ENCODE results near the gene HAPLN3. TPM values are rescaled to one million over a fixed set of nuclear protein-coding genes. Genes with fewer than 3 reads are reported as not detected.

HAPLN3 gene
- total and polyA plus RNA-seq, 2 of the 4 experiments (the other 2 are of a cell fraction), result 5.9 to 28.6 TPM

DNA sequence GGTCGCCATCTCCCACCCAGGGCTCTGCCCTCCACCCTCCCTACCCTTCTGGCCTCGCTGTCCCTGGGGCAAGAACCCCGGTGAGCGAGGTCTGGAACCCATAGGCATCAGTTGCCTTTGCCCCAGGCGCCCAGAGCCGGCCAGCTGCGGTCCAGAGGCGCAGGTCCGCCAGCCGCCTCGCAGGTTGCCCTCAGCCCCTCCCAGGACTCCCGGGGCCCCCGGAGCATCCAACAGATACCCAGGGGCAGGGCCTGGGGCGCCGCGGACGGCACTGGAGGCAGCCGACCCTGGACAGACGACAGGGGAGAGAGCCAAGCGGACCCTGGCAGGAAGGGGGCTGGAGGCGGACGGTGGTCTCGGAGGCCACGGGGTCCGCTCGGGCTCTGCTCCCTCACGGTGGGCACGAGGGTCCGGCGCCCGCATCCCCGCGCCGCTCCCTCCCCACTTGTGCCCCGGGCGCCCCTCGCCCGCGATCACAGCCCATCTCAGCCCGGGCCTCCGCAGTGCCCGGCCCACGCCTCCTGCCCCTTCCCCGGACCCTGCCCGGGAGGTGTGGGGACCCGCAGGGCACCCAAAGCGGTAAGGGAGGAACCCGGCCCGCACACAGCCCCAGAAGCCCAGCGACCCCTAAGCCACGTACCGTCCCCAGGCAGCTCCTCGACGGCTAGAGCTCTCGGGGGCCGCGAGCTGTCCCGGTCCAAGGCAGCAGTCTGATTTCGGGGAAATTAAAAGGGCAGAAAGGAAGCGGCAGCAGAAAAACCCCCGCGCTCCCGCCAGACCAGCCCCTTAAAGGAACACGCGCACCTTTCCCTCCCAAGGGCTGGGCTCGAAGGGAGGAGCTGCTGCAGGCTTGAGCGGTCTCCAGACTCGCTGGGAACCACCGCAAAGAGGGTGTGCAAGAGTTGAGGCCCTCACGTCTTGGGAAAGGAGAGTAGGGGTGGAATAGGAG is at the start of gene HAPLN3 (continued):
- TF ChIP-seq, protein P1, sequence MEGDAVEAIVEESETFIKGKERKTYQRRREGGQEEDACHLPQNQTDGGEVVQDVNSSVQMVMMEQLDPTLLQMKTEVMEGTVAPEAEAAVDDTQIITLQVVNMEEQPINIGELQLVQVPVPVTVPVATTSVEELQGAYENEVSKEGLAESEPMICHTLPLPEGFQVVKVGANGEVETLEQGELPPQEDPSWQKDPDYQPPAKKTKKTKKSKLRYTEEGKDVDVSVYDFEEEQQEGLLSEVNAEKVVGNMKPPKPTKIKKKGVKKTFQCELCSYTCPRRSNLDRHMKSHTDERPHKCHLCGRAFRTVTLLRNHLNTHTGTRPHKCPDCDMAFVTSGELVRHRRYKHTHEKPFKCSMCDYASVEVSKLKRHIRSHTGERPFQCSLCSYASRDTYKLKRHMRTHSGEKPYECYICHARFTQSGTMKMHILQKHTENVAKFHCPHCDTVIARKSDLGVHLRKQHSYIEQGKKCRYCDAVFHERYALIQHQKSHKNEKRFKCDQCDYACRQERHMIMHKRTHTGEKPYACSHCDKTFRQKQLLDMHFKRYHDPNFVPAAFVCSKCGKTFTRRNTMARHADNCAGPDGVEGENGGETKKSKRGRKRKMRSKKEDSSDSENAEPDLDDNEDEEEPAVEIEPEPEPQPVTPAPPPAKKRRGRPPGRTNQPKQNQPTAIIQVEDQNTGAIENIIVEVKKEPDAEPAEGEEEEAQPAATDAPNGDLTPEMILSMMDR (conservative IDR thresholded peaks at IDR 0.05; ENCODE audit: low read depth, low read length), result no peak

Measured in IMR-90 (cell line).